Neural cell (in vitro differentiated cells): ENCODE measurements around the gene MAGI2.

Source experiments
- CTCF ChIP-seq: fragments of 450-650 bp; IDR thresholded peaks from 2 replicates; pipeline ENCODE4 v1.5.1; 2014; ENCODE audit warnings: antibody characterized with exemption, mild to moderate bottlenecking, moderate library complexity; ENCODE audit not compliant: poor library complexity, severe bottlenecking
- EZH2 ChIP-seq: fragments of 200-600, 300-800 bp; shearing (Covaris generic), sonication (generic); IDR thresholded peaks from 2 replicates; pipeline ENCODE4 v1.6.1; 2014; ENCODE audit warnings: antibody characterized with exemption, low read length, borderline replicate concordance, mild to moderate bottlenecking; ENCODE audit not compliant: insufficient read depth, poor library complexity, severe bottlenecking
- MXI1 ChIP-seq: fragments of 450-650 bp; conservative IDR thresholded peaks from 2 replicates; pipeline ENCODE4 v1.6.1; 2014; ENCODE audit warnings: antibody characterized with exemption, mild to moderate bottlenecking; ENCODE audit not compliant: poor library complexity, severe bottlenecking
- POLR2AphosphoS5 ChIP-seq: IDR thresholded peaks from 2 replicates; pipeline ENCODE4 v1.6.1; 2012
- RAD21 ChIP-seq: fragments of 450-650 bp; conservative IDR thresholded peaks from 2 replicates; pipeline ENCODE4 v1.6.1; 2014; ENCODE audit warnings: antibody characterized with exemption, mild to moderate bottlenecking, moderate library complexity
- SMC3 ChIP-seq: fragments of 450-650 bp; conservative IDR thresholded peaks from 2 replicates; pipeline ENCODE4 v1.6.1; 2014; ENCODE audit warnings: antibody characterized with exemption, mild to moderate bottlenecking, moderate library complexity; ENCODE audit not compliant: poor library complexity

GRCh38 chr7:78955329-78955728 is 498.1 kb downstream of the MAGI2 start:
- no peak for TF ChIP-seq EZH2
- TF ChIP-seq SMC3 = no peak
- TF ChIP-seq CTCF = no peak
- TF ChIP-seq POLR2AphosphoS5 = no peak
- TF ChIP-seq RAD21 = no peak
- TF ChIP-seq MXI1 = no peak
